ENCODE data around the gene KIF2B.

KIF2B gene

GRCh38 chr17:53822764-53823163 is at the start of gene KIF2B:
Gene KIF2B, plus strand, starts transcription at chr17:53822927. Its CDS starts 107 bp downstream, at chr17:53823034.
- no peak within 1 kb of the TSS for H3K4me3 ChIP-seq (ENCODE audit: low read length in 2 of 2)
- no peak within 1 kb of the TSS for H3K9ac ChIP-seq (ENCODE audit: low read length in 2 of 2)
- H3K4me1 ChIP-seq (ENCODE audit: control insufficient read depth, insufficient read depth, low read length) = no peaks in the 10 kb centered on the region
- H3K9me3 ChIP-seq (ENCODE audit: control insufficient read depth in 2 of 2, low read length in 2 of 2) = peaks cover 0 to 2% of the 10 kb centered on the region in 2 donors
- no peak within 1 kb of the TSS for H3K27ac ChIP-seq (ENCODE audit: low read length)
- no peaks in the 10 kb centered on the region for H3K36me3 ChIP-seq (ENCODE audit: control insufficient read depth in 2 of 2, insufficient read depth in 2 of 2, low read length in 2 of 2)
- H3K27me3 ChIP-seq (ENCODE audit: control insufficient read depth in 1 of 2, insufficient read depth in 2 of 2, low read length in 2 of 2) = no peaks in the 10 kb centered on the region

DNA sequence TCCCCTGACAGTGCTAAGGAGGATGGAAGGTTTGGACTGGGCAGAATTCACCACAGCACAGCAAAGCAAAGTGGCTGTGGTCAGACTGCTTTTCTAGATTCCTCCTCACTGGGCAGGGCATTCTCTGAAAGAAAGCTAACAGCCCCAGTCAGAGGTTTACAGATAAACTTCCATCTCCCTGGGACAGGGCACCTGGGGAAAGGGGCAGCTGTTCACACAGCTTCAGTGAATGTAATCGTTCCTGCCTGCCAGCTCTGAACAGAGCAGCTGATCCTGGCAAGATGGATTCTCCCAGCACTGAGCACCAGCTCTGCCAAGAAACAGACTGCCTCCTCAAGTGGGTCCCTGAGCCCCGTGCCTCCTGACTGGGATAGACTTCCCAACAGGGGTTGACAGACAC is 42.4 kb upstream of the KIF2B start:
- no peak overlapping the region for H3K4me3 ChIP-seq (ENCODE audit: low read length in 2 of 2)
- no peaks in the 10 kb centered on the region for H3K27me3 ChIP-seq (ENCODE audit: control insufficient read depth in 1 of 2, insufficient read depth in 2 of 2, low read length in 2 of 2)
- no peaks in the 10 kb centered on the region for H3K4me1 ChIP-seq (ENCODE audit: control insufficient read depth, insufficient read depth, low read length)

GRCh38 chr17:53791551-53791950 is 31.2 kb upstream of the KIF2B start:
- H3K27me3 ChIP-seq (ENCODE audit: control insufficient read depth in 1 of 2, insufficient read depth in 2 of 2, low read length in 2 of 2) = no peaks in the 10 kb centered on the region
- H3K27ac ChIP-seq (ENCODE audit: low read length) = no peak overlapping the region
- no peaks in the 10 kb centered on the region for H3K36me3 ChIP-seq (ENCODE audit: control insufficient read depth in 2 of 2, insufficient read depth in 2 of 2, low read length in 2 of 2)
- H3K9me3 ChIP-seq (ENCODE audit: control insufficient read depth in 2 of 2, low read length in 2 of 2) = no peaks in the 10 kb centered on the region
- no peak overlapping the region for H3K9ac ChIP-seq (ENCODE audit: low read length in 2 of 2)
- no peak overlapping the region for H3K4me3 ChIP-seq (ENCODE audit: low read length in 2 of 2)
- no peaks in the 10 kb centered on the region for H3K4me1 ChIP-seq (ENCODE audit: control insufficient read depth, insufficient read depth, low read length)

More for the DNA sequence above, 42.4 kb upstream of the KIF2B start:
- Histone ChIP-seq H3K36me3 (ENCODE audit: control insufficient read depth in 2 of 2, insufficient read depth in 2 of 2, low read length in 2 of 2) (no peaks in the 10 kb centered on the region), H3K27ac (ENCODE audit: low read length) (no peak overlapping the region), H3K9ac (ENCODE audit: low read length in 2 of 2) (no peak overlapping the region), H3K9me3 (ENCODE audit: control insufficient read depth in 2 of 2, low read length in 2 of 2) (peaks cover 0 to 3% of the 10 kb centered on the region in 2 donors)

DNA sequence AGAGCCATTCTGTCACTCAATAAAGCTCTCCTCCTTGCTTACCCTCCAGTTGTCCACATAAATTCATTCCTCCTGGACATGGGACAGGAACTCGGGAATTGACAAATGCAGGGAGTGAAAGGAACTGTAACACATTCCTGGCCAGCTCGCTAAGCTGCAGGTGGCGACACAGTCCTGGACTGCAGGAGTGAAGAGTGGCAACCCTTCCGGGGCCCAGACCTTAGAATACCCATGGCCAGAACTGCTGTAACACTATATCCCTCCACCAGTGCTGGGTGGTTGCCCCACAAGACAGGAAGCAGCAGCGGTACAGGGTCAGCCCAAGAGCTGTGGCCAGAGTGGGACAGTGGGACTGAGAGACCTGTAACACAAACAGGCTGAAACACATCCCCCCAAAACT is 30.3 kb upstream of the KIF2B start:
- Histone ChIP-seq H3K27ac (ENCODE audit: low read length) (no peak overlapping the region), H3K27me3 (ENCODE audit: control insufficient read depth in 1 of 2, insufficient read depth in 2 of 2, low read length in 2 of 2) (no peaks in the 10 kb centered on the region), H3K36me3 (ENCODE audit: control insufficient read depth in 2 of 2, insufficient read depth in 2 of 2, low read length in 2 of 2) (no peaks in the 10 kb centered on the region), H3K4me3 (ENCODE audit: low read length in 2 of 2) (no peak overlapping the region), H3K4me1 (ENCODE audit: control insufficient read depth, insufficient read depth, low read length) (no peaks in the 10 kb centered on the region), H3K9ac (ENCODE audit: low read length in 2 of 2) (no peak overlapping the region), H3K9me3 (ENCODE audit: control insufficient read depth in 2 of 2, low read length in 2 of 2) (no peaks in the 10 kb centered on the region)

- Histone ChIP-seq H3K9me3 (ENCODE audit: control insufficient read depth in 2 of 2, low read length in 2 of 2) (no peaks in the 10 kb centered on the region), H3K9ac (ENCODE audit: low read length in 2 of 2) (no peak overlapping the region), H3K4me3 (ENCODE audit: low read length in 2 of 2) (no peak overlapping the region), H3K27ac (ENCODE audit: low read length) (no peak overlapping the region), H3K4me1 (ENCODE audit: control insufficient read depth, insufficient read depth, low read length) (no peaks in the 10 kb centered on the region), H3K36me3 (ENCODE audit: control insufficient read depth in 2 of 2, insufficient read depth in 2 of 2, low read length in 2 of 2) (no peaks in the 10 kb centered on the region), H3K27me3 (ENCODE audit: control insufficient read depth in 1 of 2, insufficient read depth in 2 of 2, low read length in 2 of 2) (no peaks in the 10 kb centered on the region)
These were observed 29.7 kb upstream of the KIF2B start for GRCh38 chr17:53792997-53793396.

GRCh38 chr17:53794875-53795274 is 27.9 kb upstream of the KIF2B start:
- Histone ChIP-seq H3K4me1 (ENCODE audit: control insufficient read depth, insufficient read depth, low read length) (no peaks in the 10 kb centered on the region), H3K9ac (ENCODE audit: low read length in 2 of 2) (no peak overlapping the region), H3K27me3 (ENCODE audit: control insufficient read depth in 1 of 2, insufficient read depth in 2 of 2, low read length in 2 of 2) (no peaks in the 10 kb centered on the region), H3K27ac (ENCODE audit: low read length) (no peak overlapping the region), H3K4me3 (ENCODE audit: low read length in 2 of 2) (no peak overlapping the region), H3K9me3 (ENCODE audit: control insufficient read depth in 2 of 2, low read length in 2 of 2) (no peaks in the 10 kb centered on the region), H3K36me3 (ENCODE audit: control insufficient read depth in 2 of 2, insufficient read depth in 2 of 2, low read length in 2 of 2) (no peaks in the 10 kb centered on the region)

- Histone ChIP-seq H3K4me3 (ENCODE audit: low read length in 2 of 2) (no peak overlapping the region), H3K27ac (ENCODE audit: low read length) (no peak overlapping the region), H3K4me1 (ENCODE audit: control insufficient read depth, insufficient read depth, low read length) (no peaks in the 10 kb centered on the region), H3K27me3 (ENCODE audit: control insufficient read depth in 1 of 2, insufficient read depth in 2 of 2, low read length in 2 of 2) (no peaks in the 10 kb centered on the region), H3K9ac (ENCODE audit: low read length in 2 of 2) (no peak overlapping the region), H3K36me3 (ENCODE audit: control insufficient read depth in 2 of 2, insufficient read depth in 2 of 2, low read length in 2 of 2) (no peaks in the 10 kb centered on the region), H3K9me3 (ENCODE audit: control insufficient read depth in 2 of 2, low read length in 2 of 2) (no peaks in the 10 kb centered on the region)
These were observed 26.1 kb upstream of the KIF2B start for GRCh38 chr17:53796642-53797041.

DNA sequence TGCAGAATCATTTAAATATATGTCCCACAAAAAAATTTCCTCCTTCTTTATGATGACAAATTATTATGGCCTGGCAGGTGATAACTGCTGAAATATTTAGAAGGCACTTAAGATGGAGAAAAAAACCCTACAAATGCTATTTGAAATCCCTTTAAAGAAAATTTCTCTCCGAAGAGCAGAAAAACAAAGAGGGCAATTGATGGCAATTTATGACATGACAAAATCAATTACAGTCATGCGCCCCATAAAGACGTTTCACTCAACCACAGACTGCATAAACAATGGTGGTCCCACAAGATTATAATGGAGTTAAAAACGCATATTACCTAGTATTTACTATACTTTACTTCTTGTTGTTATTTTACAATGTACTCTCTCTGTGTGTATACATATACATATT is 25.2 kb upstream of the KIF2B start:
- H3K9ac ChIP-seq (ENCODE audit: low read length in 2 of 2) = no peak overlapping the region
- H3K27me3 ChIP-seq (ENCODE audit: control insufficient read depth in 1 of 2, insufficient read depth in 2 of 2, low read length in 2 of 2) = no peaks in the 10 kb centered on the region

GRCh38 chr17:53804437-53804836 is 18.3 kb upstream of the KIF2B start:
- Histone ChIP-seq H3K27me3 (ENCODE audit: control insufficient read depth in 1 of 2, insufficient read depth in 2 of 2, low read length in 2 of 2) (no peaks in the 10 kb centered on the region), H3K4me3 (ENCODE audit: low read length in 2 of 2) (no peak overlapping the region), H3K9ac (ENCODE audit: low read length in 2 of 2) (no peak overlapping the region), H3K9me3 (ENCODE audit: control insufficient read depth in 2 of 2, low read length in 2 of 2) (no peaks in the 10 kb centered on the region), H3K4me1 (ENCODE audit: control insufficient read depth, insufficient read depth, low read length) (no peaks in the 10 kb centered on the region), H3K36me3 (ENCODE audit: control insufficient read depth in 2 of 2, insufficient read depth in 2 of 2, low read length in 2 of 2) (no peaks in the 10 kb centered on the region), H3K27ac (ENCODE audit: low read length) (no peak overlapping the region)

More for the DNA sequence above, 25.2 kb upstream of the KIF2B start:
- Histone ChIP-seq H3K9me3 (ENCODE audit: control insufficient read depth in 2 of 2, low read length in 2 of 2) (no peaks in the 10 kb centered on the region), H3K4me1 (ENCODE audit: control insufficient read depth, insufficient read depth, low read length) (no peaks in the 10 kb centered on the region), H3K27ac (ENCODE audit: low read length) (no peak overlapping the region), H3K36me3 (ENCODE audit: control insufficient read depth in 2 of 2, insufficient read depth in 2 of 2, low read length in 2 of 2) (no peaks in the 10 kb centered on the region), H3K4me3 (ENCODE audit: low read length in 2 of 2) (no peak overlapping the region)

GRCh38 chr17:53806473-53806872 is 16.3 kb upstream of the KIF2B start:
- H3K9ac ChIP-seq (ENCODE audit: low read length in 2 of 2) = no peak overlapping the region
- H3K27me3 ChIP-seq (ENCODE audit: control insufficient read depth in 1 of 2, insufficient read depth in 2 of 2, low read length in 2 of 2) = no peaks in the 10 kb centered on the region
- H3K36me3 ChIP-seq (ENCODE audit: control insufficient read depth in 2 of 2, insufficient read depth in 2 of 2, low read length in 2 of 2) = no peaks in the 10 kb centered on the region
- H3K4me3 ChIP-seq (ENCODE audit: low read length in 2 of 2) = no peak overlapping the region
- H3K4me1 ChIP-seq (ENCODE audit: control insufficient read depth, insufficient read depth, low read length) = no peaks in the 10 kb centered on the region
- H3K27ac ChIP-seq (ENCODE audit: low read length) = no peak overlapping the region
- H3K9me3 ChIP-seq (ENCODE audit: control insufficient read depth in 2 of 2, low read length in 2 of 2) = no peaks in the 10 kb centered on the region

- Histone ChIP-seq H3K4me1 (ENCODE audit: control insufficient read depth, insufficient read depth, low read length) (no peaks in the 10 kb centered on the region), H3K36me3 (ENCODE audit: control insufficient read depth in 2 of 2, insufficient read depth in 2 of 2, low read length in 2 of 2) (no peaks in the 10 kb centered on the region), H3K27ac (ENCODE audit: low read length) (no peak overlapping the region), H3K4me3 (ENCODE audit: low read length in 2 of 2) (no peak overlapping the region), H3K27me3 (ENCODE audit: control insufficient read depth in 1 of 2, insufficient read depth in 2 of 2, low read length in 2 of 2) (no peaks in the 10 kb centered on the region), H3K9me3 (ENCODE audit: control insufficient read depth in 2 of 2, low read length in 2 of 2) (no peaks in the 10 kb centered on the region), H3K9ac (ENCODE audit: low read length in 2 of 2) (no peak overlapping the region)
These were observed 15.4 kb upstream of the KIF2B start for GRCh38 chr17:53807286-53807685.

All from stomach smooth muscle (tissue), 2 donors.